T47D (cell line): ENCODE data around the gene ODAD4.

Experiments used
- DNase-seq, 2 experiments: peaks; one replicate each; pipeline versions ENCODE4 v3.0.0 to v3.0.0-alpha.2; 2011 to 2012; ENCODE audit warnings: low read depth in 1 of 2, low spot score in 1 of 2
- JUND ChIP-seq: IDR thresholded peaks from 2 replicates; pipeline ENCODE4 v1.6.1; 2012; ENCODE audit warnings: low read depth
- in situ Hi-C: cut with HindIII; loops from 2 replicates; pipeline ENCODE4 v1.10.0; 2016; ENCODE audit warnings: low sequenced_read_pairs, low pct_unique_long_range_greater_than_20kb

The ODAD4 gene

GRCh38 chr17:41959030-41959335 lies 28.6 kb downstream of the ODAD4 start:
- DNase-seq = no peak
- no peak for TF ChIP-seq JUND
- in situ Hi-C loops = no loop called here

GRCh38 chr17:41959336-41960095 lies 29.1 kb downstream of the ODAD4 start:
- TF ChIP-seq JUND = no peak
- in situ Hi-C loops = no loop called here
- peak; percentile 56 to 81 for DNase-seq

GRCh38 chr17:41962111-41962510 lies 31.7 kb downstream of the ODAD4 start:
- in situ Hi-C loops = no loop called here
- no peak for DNase-seq
- TF ChIP-seq JUND = no peak

GRCh38 chr17:41962768-41963434 lies 32.5 kb downstream of the ODAD4 start:
- in situ Hi-C loops = no loop called here
- DNase-seq = peak; percentile 72 to 82
- no peak for TF ChIP-seq JUND

- in situ Hi-C loops = no loop called here
- peak; percentile 88 to 98 for DNase-seq
- no peak for TF ChIP-seq JUND
Observed at GRCh38 chr17:41965694-41966462, 35.5 kb downstream of the ODAD4 start.

- in situ Hi-C loops = no loop called here
- no peak for TF ChIP-seq JUND
- peak; percentile 93 to 97 for DNase-seq
Observed at GRCh38 chr17:41966463-41967140, 36.2 kb downstream of the ODAD4 start, which contains the start of gene CNP. TSS of gene CNP (plus strand) at chr17:41966795. CDS start at chr17:41966885, 90 bp downstream.

- in situ Hi-C loops = no loop called here
- no peak for TF ChIP-seq JUND
- no peak for DNase-seq
Observed at GRCh38 chr17:41967141-41967920, 36.9 kb downstream of the ODAD4 start.

- TF ChIP-seq JUND = no peak
- in situ Hi-C loops = no loop called here
- no peak for DNase-seq
Observed at GRCh38 chr17:41967921-41968578, 37.6 kb downstream of the ODAD4 start.

GRCh38 chr17:41968676-41969075 lies 38.3 kb downstream of the ODAD4 start:
- DNase-seq = no peak
- TF ChIP-seq JUND = no peak
- in situ Hi-C loops = no loop called here

GRCh38 chr17:41970901-41971331 lies 40.5 kb downstream of the ODAD4 start:
- no peak for TF ChIP-seq JUND
- in situ Hi-C loops = no loop called here
- no peak for DNase-seq

- TF ChIP-seq JUND = no peak
- no peak for DNase-seq
- in situ Hi-C loops = no loop called here
Observed at GRCh38 chr17:41971721-41972523, 41.5 kb downstream of the ODAD4 start.
